DOHH2 (cell line): ENCODE data around the gene TBC1D22A.

ENCODE experiments used
- H3F3A ChIP-seq: fragments of 200-600 bp; sonication (generic), shearing (Covaris generic); 2 replicates; pipeline ENCODE4 v1.6.0; 2016; ENCODE audit warnings: antibody characterized with exemption, mild to moderate bottlenecking; ENCODE audit not compliant: control insufficient read depth, insufficient read depth
- H3K27ac ChIP-seq: fragments of 200-600 bp; sonication (generic); 2 replicates; pipeline ENCODE4 v1.5.1; 2014; ENCODE audit warnings: low read depth, mild to moderate bottlenecking, low read length, moderate library complexity
- H3K27me3 ChIP-seq: fragments of 200-600 bp; sonication (generic); 2 replicates; pipeline ENCODE4 v1.6.1; 2014; ENCODE audit warnings: mild to moderate bottlenecking, low read length, mixed read lengths; ENCODE audit not compliant: control insufficient read depth
- H3K36me3 ChIP-seq: fragments of 200-600 bp; sonication (generic); 2 replicates; pipeline ENCODE4 v1.6.1; 2014; ENCODE audit warnings: mild to moderate bottlenecking, low read length, moderate library complexity, mixed read lengths; ENCODE audit not compliant: control insufficient read depth
- H3K4me1 ChIP-seq: fragments of 200-600 bp; sonication (generic); 2 replicates; pipeline ENCODE4 v1.6.1; 2014; ENCODE audit warnings: mild to moderate bottlenecking, low read length, mixed read lengths; ENCODE audit not compliant: control insufficient read depth
- H3K4me2 ChIP-seq: fragments of 200-600 bp; sonication (generic); 2 replicates; pipeline ENCODE4 v1.6.0; 2014; ENCODE audit warnings: mild to moderate bottlenecking, low read length, moderate library complexity
- H3K4me3 ChIP-seq: fragments of 200-600 bp; sonication (generic); 2 replicates; pipeline ENCODE4 v1.5.1; 2014; ENCODE audit warnings: mild to moderate bottlenecking, low read length, mixed read lengths
- H3K79me2 ChIP-seq: fragments of 200-600 bp; sonication (generic); 2 replicates; pipeline ENCODE4 v1.6.1; 2014; ENCODE audit warnings: mild to moderate bottlenecking, low read length, mixed read lengths; ENCODE audit not compliant: control insufficient read depth
- H3K9me2 ChIP-seq: fragments of 200-600 bp; sonication (generic); replicated peaks from 2 replicates; pipeline ENCODE4 v1.6.1; 2014; ENCODE audit warnings: mild to moderate bottlenecking, low read length, mixed read lengths; ENCODE audit not compliant: control insufficient read depth
- H3K9me3 ChIP-seq: fragments of 200-600 bp; sonication (generic); 2 replicates; pipeline ENCODE4 v1.6.1; 2014; ENCODE audit warnings: antibody characterized with exemption, low read length, mixed read lengths; ENCODE audit not compliant: control insufficient read depth, insufficient read depth
- H4K20me1 ChIP-seq: fragments of 200-600 bp; sonication (generic); 2 replicates; pipeline ENCODE4 v1.6.0; 2014; ENCODE audit warnings: low read depth, mild to moderate bottlenecking, antibody characterized with exemption, low read length, moderate library complexity; ENCODE audit not compliant: control insufficient read depth, insufficient read depth
- EZH2phosphoT487 ChIP-seq: fragments of 200-600 bp; sonication (generic); IDR thresholded peaks from 2 replicates; pipeline ENCODE4 v1.6.1; 2017; ENCODE audit warnings: borderline replicate concordance, mild to moderate bottlenecking, antibody characterized with exemption, low read length, moderate library complexity, mixed read lengths
- TF ChIP-seq, protein P1 (sequence below): fragments of 200-600 bp; sonication (generic); IDR thresholded peaks from one replicate; pipeline ENCODE4 v1.5.1; 2014; ENCODE audit warnings: antibody characterized with exemption, mild to moderate bottlenecking, low read depth, low read length; ENCODE audit not compliant: poor library complexity, severe bottlenecking

Gene TBC1D22A

DNA sequence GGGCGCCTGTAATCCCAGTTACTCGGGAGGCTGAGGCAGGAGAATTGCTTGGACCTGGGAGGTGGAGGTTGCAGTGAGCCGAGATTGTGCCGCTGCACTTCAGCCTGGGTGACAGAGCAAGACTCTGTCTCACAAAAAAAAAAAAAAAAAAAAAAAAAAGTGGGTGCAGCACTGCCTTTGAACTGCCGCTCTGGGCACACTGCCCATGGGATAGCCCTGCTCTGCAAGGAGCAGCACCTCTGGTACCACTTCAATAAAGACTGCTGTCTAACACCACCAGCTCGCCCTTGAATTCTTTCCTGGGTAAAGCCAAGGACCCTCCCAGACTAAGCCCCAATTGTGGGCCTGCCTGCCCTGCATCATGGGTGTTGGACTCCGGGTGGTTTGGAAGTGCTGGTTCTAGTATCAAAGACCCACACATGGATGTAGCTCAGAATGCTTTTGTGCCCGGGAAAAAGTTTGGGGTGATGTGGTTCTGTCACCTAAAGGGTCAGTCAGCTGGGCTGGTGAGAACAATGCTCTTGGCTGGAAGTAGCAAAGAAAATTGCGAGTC, 444.3 kb downstream of the TBC1D22A start:
- Histone ChIP-seq H4K20me1 (no peaks in the 10 kb centered on the region), H3K9me2 (no peaks in the 10 kb centered on the region), H3K79me2 (no peaks in the 10 kb centered on the region), H3K4me2 (no peak overlapping the region), H3K4me1 (no peaks in the 10 kb centered on the region), H3K27ac (no peak overlapping the region), H3K36me3 (no peaks in the 10 kb centered on the region), H3K27me3 (no peaks in the 10 kb centered on the region), H3K4me3 (no peak overlapping the region), H3F3A (no peaks in the 10 kb centered on the region), H3K9me3 (no peaks in the 10 kb centered on the region)
- TF ChIP-seq, protein P1, sequence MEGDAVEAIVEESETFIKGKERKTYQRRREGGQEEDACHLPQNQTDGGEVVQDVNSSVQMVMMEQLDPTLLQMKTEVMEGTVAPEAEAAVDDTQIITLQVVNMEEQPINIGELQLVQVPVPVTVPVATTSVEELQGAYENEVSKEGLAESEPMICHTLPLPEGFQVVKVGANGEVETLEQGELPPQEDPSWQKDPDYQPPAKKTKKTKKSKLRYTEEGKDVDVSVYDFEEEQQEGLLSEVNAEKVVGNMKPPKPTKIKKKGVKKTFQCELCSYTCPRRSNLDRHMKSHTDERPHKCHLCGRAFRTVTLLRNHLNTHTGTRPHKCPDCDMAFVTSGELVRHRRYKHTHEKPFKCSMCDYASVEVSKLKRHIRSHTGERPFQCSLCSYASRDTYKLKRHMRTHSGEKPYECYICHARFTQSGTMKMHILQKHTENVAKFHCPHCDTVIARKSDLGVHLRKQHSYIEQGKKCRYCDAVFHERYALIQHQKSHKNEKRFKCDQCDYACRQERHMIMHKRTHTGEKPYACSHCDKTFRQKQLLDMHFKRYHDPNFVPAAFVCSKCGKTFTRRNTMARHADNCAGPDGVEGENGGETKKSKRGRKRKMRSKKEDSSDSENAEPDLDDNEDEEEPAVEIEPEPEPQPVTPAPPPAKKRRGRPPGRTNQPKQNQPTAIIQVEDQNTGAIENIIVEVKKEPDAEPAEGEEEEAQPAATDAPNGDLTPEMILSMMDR = no peak
- no peak for TF ChIP-seq EZH2phosphoT487

GRCh38 chr22:47207387-47207786, 444.9 kb downstream of the TBC1D22A start:
- TF ChIP-seq EZH2phosphoT487 = no peak
- TF ChIP-seq, protein P1 = no peak
- Histone ChIP-seq H3K4me2 (no peak overlapping the region), H3K9me2 (no peaks in the 10 kb centered on the region), H3K79me2 (no peaks in the 10 kb centered on the region), H3K4me3 (no peak overlapping the region), H3F3A (no peaks in the 10 kb centered on the region), H3K4me1 (no peaks in the 10 kb centered on the region), H3K27ac (no peak overlapping the region), H3K36me3 (no peaks in the 10 kb centered on the region), H4K20me1 (no peaks in the 10 kb centered on the region), H3K9me3 (no peaks in the 10 kb centered on the region), H3K27me3 (no peaks in the 10 kb centered on the region)

DNA sequence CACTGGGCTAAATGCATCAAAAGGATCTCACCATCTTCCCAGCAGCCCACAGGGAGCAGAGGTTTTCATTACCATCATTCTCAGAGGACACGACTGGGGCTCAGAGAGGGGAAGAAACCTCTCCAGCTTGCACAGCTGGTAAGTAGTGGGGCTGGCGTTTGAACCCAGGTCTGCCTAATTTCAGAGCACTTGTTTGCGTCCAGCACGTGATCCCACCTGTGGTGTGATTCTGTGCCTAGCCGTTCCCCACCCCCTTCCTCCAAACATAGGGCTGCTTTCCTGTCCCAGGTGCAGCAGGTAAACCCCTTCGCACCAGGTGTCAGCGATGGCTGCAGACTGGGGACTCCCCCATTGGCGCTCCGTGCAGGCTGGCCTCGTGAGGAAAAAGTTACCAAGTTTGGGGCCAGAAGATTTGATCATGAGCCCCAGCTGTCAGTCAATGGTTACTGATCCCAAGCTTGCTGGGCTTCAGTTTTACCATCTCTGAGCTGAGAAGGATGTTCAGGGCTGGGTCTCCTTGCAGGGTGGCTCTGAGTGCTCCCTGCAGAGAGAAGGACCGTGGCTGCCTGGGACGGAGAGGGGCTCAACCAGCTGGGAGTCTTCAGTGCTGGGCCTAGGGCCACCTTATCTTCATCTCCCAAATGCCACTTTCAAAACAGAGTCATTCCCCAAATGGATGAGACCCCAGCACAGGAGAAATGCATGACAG, 445.6 kb downstream of the TBC1D22A start:
- no peaks in the 10 kb centered on the region for H3K9me2 ChIP-seq
- H3K4me3 ChIP-seq = no peak overlapping the region
- TF ChIP-seq, protein P1 = no peak
- no peak for TF ChIP-seq EZH2phosphoT487
- no peaks in the 10 kb centered on the region for H3K27me3 ChIP-seq
- no peaks in the 10 kb centered on the region for H3K36me3 ChIP-seq
- H4K20me1 ChIP-seq = no peaks in the 10 kb centered on the region
- no peaks in the 10 kb centered on the region for H3K9me3 ChIP-seq
- H3K4me1 ChIP-seq = no peaks in the 10 kb centered on the region
- H3K4me2 ChIP-seq = no peak overlapping the region
- no peaks in the 10 kb centered on the region for H3F3A ChIP-seq
- H3K27ac ChIP-seq = no peak overlapping the region
- H3K79me2 ChIP-seq = no peaks in the 10 kb centered on the region
